HL-60 (cell line): Measurements from ENCODE around the gene ACAD8.

Source experiments
- CTCF ChIP-seq: IDR thresholded peaks from one replicate; pipeline ENCODE4 v1.5.1; 2011; ENCODE audit warnings: low read length, control low read depth, inconsistent platforms; ENCODE audit not compliant: insufficient read depth
- POLR2AphosphoS5 ChIP-seq: IDR thresholded peaks from 2 replicates; pipeline ENCODE4 v1.6.1; 2012; ENCODE audit warnings: low read depth
- REST ChIP-seq: IDR thresholded peaks from 2 replicates; pipeline ENCODE4 v1.6.1; 2012; ENCODE audit warnings: low read depth; ENCODE audit not compliant: insufficient replicate concordance
- SPI1 ChIP-seq: IDR thresholded peaks from 2 replicates; pipeline ENCODE4 v1.6.1; 2012; ENCODE audit warnings: low read depth, mild to moderate bottlenecking, borderline replicate concordance

- TF ChIP-seq SPI1 = no peak
- TF ChIP-seq CTCF = no peak
- TF ChIP-seq POLR2AphosphoS5 = no peak
- no peak for TF ChIP-seq REST
Measured at GRCh38 chr11:134267461-134267860, 14.1 kb downstream of the ACAD8 start.
